Lower leg skin (tissue), 3 donors: Measurements from ENCODE around the gene TRIM63.

Experiments
- POLR2A ChIP-seq, 2 donors: fragments of 450-650 bp; IDR thresholded peaks; one replicate each; pipeline ENCODE4 v1.6.1; 2016 to 2017; ENCODE audit warnings: antibody characterized with exemption in 2 of 2, mild to moderate bottlenecking in 1 of 2, moderate library complexity in 1 of 2
- TF ChIP-seq, protein P1 (sequence below), 3 donors: fragments of 450-650 bp; IDR thresholded peaks; one replicate each; pipeline ENCODE4 v1.5.1; 2016; ENCODE audit warnings: antibody characterized with exemption in 3 of 3, mild to moderate bottlenecking in 3 of 3, moderate library complexity in 2 of 3

DNA sequence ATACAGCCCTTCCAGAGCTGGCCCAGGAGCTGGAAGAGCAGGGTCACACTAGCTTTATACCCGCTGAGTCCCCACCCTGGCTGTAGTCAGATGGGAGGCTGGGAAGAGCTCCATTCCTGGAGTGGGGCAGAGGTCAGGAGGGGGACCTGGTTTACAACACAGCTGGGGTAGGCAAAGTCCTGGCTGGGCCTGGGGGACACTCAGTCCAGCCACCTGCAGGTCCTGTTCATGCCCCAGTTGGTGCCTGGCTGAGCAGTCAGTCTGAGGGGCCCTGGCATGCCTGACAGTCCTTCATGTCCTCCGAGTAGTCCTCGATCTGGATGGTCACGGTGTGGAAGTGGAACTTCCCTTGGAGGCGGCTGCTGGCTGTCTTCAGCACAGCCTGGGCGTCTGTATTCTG lies 28.5 kb downstream of the TRIM63 start:
- TF ChIP-seq, protein P1, sequence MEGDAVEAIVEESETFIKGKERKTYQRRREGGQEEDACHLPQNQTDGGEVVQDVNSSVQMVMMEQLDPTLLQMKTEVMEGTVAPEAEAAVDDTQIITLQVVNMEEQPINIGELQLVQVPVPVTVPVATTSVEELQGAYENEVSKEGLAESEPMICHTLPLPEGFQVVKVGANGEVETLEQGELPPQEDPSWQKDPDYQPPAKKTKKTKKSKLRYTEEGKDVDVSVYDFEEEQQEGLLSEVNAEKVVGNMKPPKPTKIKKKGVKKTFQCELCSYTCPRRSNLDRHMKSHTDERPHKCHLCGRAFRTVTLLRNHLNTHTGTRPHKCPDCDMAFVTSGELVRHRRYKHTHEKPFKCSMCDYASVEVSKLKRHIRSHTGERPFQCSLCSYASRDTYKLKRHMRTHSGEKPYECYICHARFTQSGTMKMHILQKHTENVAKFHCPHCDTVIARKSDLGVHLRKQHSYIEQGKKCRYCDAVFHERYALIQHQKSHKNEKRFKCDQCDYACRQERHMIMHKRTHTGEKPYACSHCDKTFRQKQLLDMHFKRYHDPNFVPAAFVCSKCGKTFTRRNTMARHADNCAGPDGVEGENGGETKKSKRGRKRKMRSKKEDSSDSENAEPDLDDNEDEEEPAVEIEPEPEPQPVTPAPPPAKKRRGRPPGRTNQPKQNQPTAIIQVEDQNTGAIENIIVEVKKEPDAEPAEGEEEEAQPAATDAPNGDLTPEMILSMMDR (IDR thresholded peaks at IDR 0.05): no peak
- TF ChIP-seq POLR2A (IDR thresholded peaks at IDR 0.05): no peak
